Measurements from ENCODE around the gene NXPH4.

DNA sequence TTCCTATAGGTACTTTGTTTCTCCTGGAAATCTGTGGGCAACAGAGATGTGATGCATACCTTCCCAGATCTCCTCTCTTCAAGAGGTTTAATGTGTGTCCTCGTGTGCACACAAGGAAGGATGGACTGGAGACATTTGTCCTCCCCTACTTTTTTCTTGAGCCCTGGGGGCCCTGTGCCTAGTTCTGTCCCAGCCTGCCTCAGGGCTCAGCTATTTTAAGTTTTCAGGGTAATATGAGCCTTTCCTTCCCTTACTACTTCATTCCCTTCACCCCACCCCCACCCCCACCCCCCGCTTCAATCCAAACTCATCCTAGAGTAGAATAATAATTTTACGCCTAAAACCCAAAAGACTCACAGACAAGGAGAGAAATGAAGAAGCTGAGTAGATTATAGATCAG, 33.9 kb downstream of the NXPH4 start:
- TF ChIP-seq, protein P1, sequence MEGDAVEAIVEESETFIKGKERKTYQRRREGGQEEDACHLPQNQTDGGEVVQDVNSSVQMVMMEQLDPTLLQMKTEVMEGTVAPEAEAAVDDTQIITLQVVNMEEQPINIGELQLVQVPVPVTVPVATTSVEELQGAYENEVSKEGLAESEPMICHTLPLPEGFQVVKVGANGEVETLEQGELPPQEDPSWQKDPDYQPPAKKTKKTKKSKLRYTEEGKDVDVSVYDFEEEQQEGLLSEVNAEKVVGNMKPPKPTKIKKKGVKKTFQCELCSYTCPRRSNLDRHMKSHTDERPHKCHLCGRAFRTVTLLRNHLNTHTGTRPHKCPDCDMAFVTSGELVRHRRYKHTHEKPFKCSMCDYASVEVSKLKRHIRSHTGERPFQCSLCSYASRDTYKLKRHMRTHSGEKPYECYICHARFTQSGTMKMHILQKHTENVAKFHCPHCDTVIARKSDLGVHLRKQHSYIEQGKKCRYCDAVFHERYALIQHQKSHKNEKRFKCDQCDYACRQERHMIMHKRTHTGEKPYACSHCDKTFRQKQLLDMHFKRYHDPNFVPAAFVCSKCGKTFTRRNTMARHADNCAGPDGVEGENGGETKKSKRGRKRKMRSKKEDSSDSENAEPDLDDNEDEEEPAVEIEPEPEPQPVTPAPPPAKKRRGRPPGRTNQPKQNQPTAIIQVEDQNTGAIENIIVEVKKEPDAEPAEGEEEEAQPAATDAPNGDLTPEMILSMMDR (IDR thresholded peaks at IDR 0.05; ENCODE audit: poor library complexity, severe bottlenecking), result no peak
- TF ChIP-seq EZH2 (IDR thresholded peaks at IDR 0.05; ENCODE audit: borderline replicate concordance, insufficient read depth, low read length, poor library complexity, severe bottlenecking) (no peak), SMC3 (conservative IDR thresholded peaks at IDR 0.05; ENCODE audit: poor library complexity) (no peak), REST (IDR thresholded peaks at IDR 0.05; ENCODE audit: borderline replicate concordance) (no peak), TAF1 (IDR thresholded peaks at IDR 0.05; ENCODE audit: low read depth) (no peak)

Data from neural cell (in vitro differentiated cells).